ENCODE results near the gene CRHR2.

Gene CRHR2

GRCh38 chr7:30674876-30675275, 7.4 kb downstream of the CRHR2 start:
- DNase-seq, result no peak

- DNase-seq, result no peak
These were observed 7.8 kb downstream of the CRHR2 start for GRCh38 chr7:30674420-30674819.

DNA sequence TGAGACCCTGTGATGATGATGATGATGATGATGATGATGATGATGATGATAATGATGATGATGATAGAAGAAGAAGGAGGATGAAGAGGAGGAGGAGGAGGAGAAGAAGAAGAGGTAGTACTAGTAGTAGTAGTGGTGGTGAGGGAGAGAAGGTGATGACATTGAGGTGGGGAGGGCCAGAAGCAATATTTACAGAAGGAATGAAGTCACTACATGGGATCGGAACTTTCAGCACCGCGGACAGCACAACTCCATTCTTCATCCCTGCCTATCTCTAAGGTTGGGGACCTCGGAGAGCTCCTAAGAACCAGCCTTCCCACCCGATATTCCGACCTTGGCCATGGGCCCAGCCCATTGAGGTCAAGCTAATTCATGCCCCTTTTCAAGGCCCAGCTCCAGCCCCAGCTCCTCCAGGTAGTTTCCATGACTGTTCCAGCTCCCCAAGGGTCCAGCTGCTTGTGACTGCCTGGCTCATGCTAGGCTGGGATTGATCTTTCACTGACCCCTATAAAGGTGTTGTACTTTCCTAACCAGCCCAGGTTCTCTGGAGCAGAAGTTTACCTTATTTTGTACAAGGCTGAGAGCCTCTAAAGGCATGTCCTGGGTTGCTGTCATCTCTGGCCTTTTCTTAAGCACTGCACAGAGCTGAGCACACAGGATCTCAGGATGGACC, 10.3 kb downstream of the CRHR2 start:
- peak; percentile 9 for DNase-seq

GRCh38 chr7:30668102-30668501, 14.2 kb downstream of the CRHR2 start:
- no peak for DNase-seq

- no peak for DNase-seq
These were observed 15.1 kb downstream of the CRHR2 start for GRCh38 chr7:30667172-30667571.

DNA sequence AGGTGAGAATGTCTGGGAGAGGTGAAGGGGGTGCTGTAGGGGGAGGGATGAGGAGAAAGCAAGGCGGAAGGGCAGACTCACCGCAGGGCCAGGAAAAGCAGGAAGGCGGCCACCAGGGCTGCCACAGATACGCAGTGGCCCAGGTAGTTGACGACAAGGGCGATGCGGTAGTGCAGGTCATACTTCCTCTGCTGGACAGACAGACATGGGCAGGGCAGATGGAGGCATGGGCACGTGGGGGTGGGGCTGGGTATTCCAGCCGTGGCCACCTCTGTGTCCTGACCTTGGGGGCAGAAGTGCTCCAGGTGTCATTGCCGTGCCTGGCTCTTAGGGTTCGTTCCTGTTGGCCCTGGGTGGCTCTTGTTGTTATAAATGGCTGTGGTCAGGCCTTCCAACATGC, 16.8 kb downstream of the CRHR2 start:
- DNase-seq, result no peak

DNA sequence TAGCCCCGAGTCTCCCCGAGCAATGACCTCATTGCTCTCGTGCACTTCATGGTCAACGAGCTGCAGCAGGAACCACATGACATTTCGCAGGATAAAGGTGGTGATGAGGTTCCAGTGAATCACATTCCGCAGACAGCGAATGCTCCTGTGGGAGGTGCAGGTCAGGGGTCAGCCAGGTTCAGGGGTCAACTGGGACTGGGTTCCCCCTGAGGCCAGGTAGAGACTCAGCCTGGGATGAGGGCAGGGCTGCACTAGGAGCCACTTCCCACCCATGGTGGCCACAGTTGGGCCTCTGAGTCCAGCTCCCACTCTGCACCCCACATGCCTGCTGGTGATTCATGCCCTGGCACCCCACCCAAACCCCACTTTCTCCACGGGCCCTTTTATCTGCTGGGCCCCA, 17.2 kb downstream of the CRHR2 start:
- no peak for DNase-seq

GRCh38 chr7:30664184-30664885, 17.9 kb downstream of the CRHR2 start:
- DNase-seq, result no peak

DNA sequence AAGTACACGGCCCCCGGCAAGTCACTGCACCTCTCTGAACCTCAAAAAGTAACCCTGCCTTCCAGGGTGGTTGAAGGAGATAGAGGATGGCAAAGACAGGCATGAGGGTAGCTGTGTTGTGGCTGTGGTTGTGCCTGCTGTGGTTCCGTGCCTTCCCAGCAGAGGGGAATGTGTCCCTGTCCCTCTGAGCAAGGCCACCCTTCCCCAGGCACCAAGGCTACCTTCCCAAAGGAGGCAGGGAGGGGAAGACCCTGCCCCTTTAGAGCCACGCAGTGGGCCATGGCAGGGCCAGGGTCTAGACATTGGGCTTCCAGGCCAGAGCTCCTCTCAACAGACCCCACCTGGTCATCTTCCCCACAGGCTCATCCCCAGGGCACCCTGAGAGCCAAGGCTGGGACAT, 18.8 kb downstream of the CRHR2 start:
- no peak for DNase-seq

GRCh38 chr7:30662431-30662939, 19.8 kb downstream of the CRHR2 start:
- no peak for DNase-seq

DNA sequence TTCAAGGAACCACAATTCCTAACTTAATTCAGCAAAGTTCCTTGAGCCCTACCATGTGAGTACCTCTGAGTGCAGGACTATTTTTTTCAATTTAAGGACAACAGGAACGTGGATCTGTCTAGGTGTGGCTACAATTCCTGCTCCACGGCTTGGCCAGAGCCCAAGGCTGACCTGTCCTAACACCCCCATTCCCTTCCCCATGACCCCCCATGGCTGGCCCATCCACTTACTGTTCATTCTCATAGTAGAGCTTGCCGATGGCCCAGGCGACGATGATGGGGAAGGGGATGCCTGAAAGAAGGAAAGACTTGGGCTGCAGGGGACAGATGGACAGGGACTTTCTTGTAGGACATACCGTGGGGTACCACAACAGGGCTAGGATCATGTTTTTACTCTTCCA, 20.3 kb downstream of the CRHR2 start:
- DNase-seq, result no peak

- DNase-seq, result no peak
These were observed 21.7 kb downstream of the CRHR2 start for GRCh38 chr7:30660331-30661255.

DNA sequence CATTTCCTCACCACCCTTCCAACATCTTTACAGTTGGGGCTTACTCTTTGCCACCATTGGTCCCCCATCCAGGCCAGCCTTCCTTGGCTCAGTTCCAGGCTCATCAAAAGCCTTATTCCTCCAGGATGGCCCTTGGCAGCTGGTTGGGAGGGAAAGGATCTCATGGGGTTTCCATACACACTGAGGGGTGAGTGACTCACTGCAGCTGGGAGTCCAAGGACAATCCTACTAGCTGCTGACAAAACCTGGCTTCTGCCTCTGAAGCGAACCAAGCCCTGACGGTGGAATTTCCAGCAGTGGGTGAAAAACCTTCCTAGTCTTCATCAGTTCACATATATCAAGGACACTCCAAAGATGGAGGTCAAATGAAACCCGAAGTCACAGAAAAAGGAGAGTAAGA, 22.9 kb downstream of the CRHR2 start:
- no peak for DNase-seq

- DNase-seq, result no peak
These were observed 23.7 kb downstream of the CRHR2 start for GRCh38 chr7:30658479-30659074.

DNA sequence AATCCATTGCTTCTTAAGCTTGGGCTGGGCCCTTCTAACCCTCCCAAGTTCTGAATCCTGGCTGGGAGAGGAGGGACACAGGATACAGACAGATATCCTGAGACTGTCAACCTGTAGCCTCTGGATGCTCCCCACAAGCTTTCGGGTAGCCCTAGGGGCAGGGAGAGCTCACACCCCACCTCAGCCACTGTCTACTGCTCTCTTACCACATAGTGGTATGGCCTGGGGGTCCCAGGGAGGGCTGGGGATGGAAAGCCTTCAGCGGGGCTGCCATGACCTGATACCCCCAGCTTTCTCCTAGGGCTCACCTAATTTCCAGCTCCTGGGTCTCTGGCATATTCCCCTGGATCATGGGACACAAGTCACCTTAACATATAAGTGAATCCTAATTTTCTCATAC, 25.1 kb downstream of the CRHR2 start:
- no peak for DNase-seq

GRCh38 chr7:30656006-30656957, 26.0 kb downstream of the CRHR2 start:
- DNase-seq, result no peak

- DNase-seq, result no peak
These were observed 26.9 kb downstream of the CRHR2 start for GRCh38 chr7:30655096-30655970.

DNA sequence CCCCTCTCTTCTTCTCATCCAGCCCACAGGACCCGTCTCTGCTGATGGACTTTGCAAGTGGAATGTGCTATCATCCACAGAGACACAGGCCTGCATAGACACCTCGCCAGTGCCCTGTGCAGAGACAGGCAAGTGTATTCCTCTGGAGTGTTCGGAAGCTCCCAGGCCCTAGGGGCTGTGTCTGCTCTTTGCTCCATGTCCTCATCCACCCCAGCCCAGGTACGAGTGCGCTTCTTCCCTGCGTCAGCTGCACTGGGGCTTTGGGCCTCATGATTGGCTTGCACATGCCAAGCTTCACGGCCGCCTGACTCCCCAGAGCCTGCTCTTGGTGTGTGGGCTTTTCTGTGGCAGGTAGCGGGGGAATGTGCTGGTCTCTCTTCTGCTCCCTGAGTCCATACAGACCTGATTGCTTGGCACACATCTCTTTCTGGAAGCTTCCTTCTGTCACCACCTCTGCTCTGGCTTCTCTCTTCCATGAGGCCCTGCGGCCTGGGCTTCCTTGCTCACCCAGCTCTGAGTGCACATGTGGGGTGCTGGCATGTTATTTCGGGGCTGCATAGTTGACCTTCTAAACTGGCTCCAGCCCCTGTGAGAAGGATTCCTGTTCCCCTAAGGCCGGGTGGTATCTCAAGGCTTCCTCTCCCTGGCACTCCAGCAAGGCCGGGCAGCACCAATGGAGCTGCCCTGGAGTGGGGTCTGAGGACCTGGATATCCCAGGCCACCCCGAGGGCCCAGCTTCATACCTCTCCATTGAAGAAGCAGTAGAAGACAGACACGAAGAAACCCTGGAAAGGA, 27.8 kb downstream of the CRHR2 start:
- no peak for DNase-seq

- no peak for DNase-seq
These were observed 29.3 kb downstream of the CRHR2 start for GRCh38 chr7:30652698-30653641.
